ENCODE data around the gene LIX1L. TPM values are rescaled to one million over a fixed set of nuclear protein-coding genes. Genes with fewer than 3 reads are reported as not detected.
"Not testable (repeated sequence)": the region's sequence is repeated elsewhere in the genome, so short reads cannot be mapped to it uniquely, and the experiment has no call there.

Gene LIX1L
- total and polyA plus RNA-seq, 2 of the 13 experiments (the other 11 are each of a cell fraction or from before 2014, with no cell fraction given): 8.1 to 24.9 TPM

DNA sequence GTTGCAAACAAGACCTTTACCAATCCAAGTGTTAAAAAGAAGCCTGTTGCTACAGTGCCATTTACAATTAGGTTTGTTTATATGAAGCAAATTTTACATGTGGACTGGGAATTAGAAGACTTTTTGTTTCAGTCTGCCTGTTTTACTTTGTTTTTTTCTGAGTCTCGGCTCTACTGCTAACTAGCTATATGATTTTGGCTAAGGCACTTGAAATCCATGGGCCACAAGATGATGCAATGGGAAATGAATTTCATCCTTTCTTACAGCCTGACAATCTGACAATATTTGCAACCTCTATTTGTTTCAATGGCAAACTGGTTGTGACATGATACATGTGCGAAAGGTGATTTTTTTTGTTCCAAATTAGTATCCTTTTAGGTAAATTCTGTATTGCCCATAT lies 35.6 kb downstream of the LIX1L start:
- Histone ChIP-seq H2AFZ (ENCODE audit: low read length) (no peak overlapping the region), H3K4me1 (ENCODE audit: insufficient read depth, low read length) (peaks cover 21% of the 10 kb centered on the region), H3K27me3 (ENCODE audit: control insufficient read depth in 1 of 2, insufficient read depth in 2 of 2, low read length in 2 of 2) (no peaks in the 10 kb centered on the region; a peak in 1 of 5 replicates), H3K4me2 (ENCODE audit: low read depth, low read length) (no peak overlapping the region), H4K20me1 (ENCODE audit: insufficient read depth, low read length) (no peaks in the 10 kb centered on the region), H3K27ac (ENCODE audit: extremely low read length, insufficient read depth, low read length) (no peak overlapping the region), H3K9ac (ENCODE audit: insufficient read depth, low read depth, low read length) (no peak overlapping the region), H3K4me3 (replicated peaks in 1 of 3; ENCODE audit: insufficient read depth in 1 of 3, low read depth in 2 of 3, low read length in 3 of 3) (no peak overlapping the region), H3K36me3 (replicated peaks in 1 of 2; ENCODE audit: control insufficient read depth in 1 of 2, insufficient read depth in 2 of 2, low read length in 2 of 2) (no peaks in the 10 kb centered on the region; a peak in 4 of 5 replicates), H3K79me2 (ENCODE audit: insufficient read depth, low read length) (peaks cover 22% of the 10 kb centered on the region), H3K9me3 (ENCODE audit: low read length) (no peaks in the 10 kb centered on the region)
- ChIA-PET CTCF (ENCODE audit: low intra/inter-chr PET ratio, low total read pairs) (no interaction called here), POLR2A (no interaction called here)
- FAIRE-seq (no peak), ATAC-seq (no peak), DNase-seq (ENCODE audit: low spot score) (no peak)
- intact Hi-C loops (cut with micrococcal nuclease; ENCODE audit: unreplicated experiment) (no loop called here), in situ Hi-C loops (cut with HindIII; ENCODE audit: extremely low pct_ligation_motif_present, low pct_unique_long_range_greater_than_20kb) (no loop called here)
- WGBS (ENCODE audit: low lambda C conversion rate): 98% methylated on average over 2 of the region's 2 CpGs
- TF ChIP-seq HNRNPK (IDR thresholded peaks at IDR 0.05; ENCODE audit: low read depth, low read length, poor library complexity, severe bottlenecking) (peak; percentile 62), CEBPG (CRISPR knock-in tag; IDR thresholded peaks at IDR 0.05) (0 out of 2 replicates have a peak, but pooled peaks have one; percentile 10), ZNF619 (CRISPR knock-in tag; IDR thresholded peaks at IDR 0.05) (no peak)
- no TSS peak for BruUV-seq (replicated peaks)

GRCh38 chr1:145920297-145920696 lies 37.5 kb downstream of the LIX1L start:
- DNase-seq (ENCODE audit: low spot score); BruUV-seq (replicated peaks); H3K27ac ChIP-seq (ENCODE audit: extremely low read length, insufficient read depth, low read length); H3K4me2 ChIP-seq (ENCODE audit: low read depth, low read length); H3K36me3 ChIP-seq (replicated peaks in 1 of 2; ENCODE audit: control insufficient read depth in 1 of 2, insufficient read depth in 2 of 2, low read length in 2 of 2); CTCF ChIA-PET (ENCODE audit: low intra/inter-chr PET ratio, low total read pairs); ATAC-seq; H3K79me2 ChIP-seq (ENCODE audit: insufficient read depth, low read length); in situ Hi-C loops (cut with HindIII; ENCODE audit: extremely low pct_ligation_motif_present, low pct_unique_long_range_greater_than_20kb); H3K27me3 ChIP-seq (ENCODE audit: control insufficient read depth in 1 of 2, insufficient read depth in 2 of 2, low read length in 2 of 2); H3K4me3 ChIP-seq (replicated peaks in 1 of 3; ENCODE audit: insufficient read depth in 1 of 3, low read depth in 2 of 3, low read length in 3 of 3); H3K9ac ChIP-seq (ENCODE audit: insufficient read depth, low read depth, low read length); H4K20me1 ChIP-seq (ENCODE audit: insufficient read depth, low read length); H3K9me3 ChIP-seq (ENCODE audit: low read length); intact Hi-C loops (cut with micrococcal nuclease; ENCODE audit: unreplicated experiment); H2AFZ ChIP-seq (ENCODE audit: low read length); FAIRE-seq: not testable (repeated sequence)
- POLR2A ChIA-PET: interaction anchor here (3.4 kb wide), 1 partner anchor 61 kb away, joined by 25 read pairs; the partner anchor contains the start of gene PIAS3
- H3K4me1 ChIP-seq (ENCODE audit: insufficient read depth, low read length): peaks cover 18% of the 10 kb centered on the region
- 88% methylated on average over 4 of the region's 4 CpGs for WGBS (ENCODE audit: low lambda C conversion rate)

All from HepG2 (cell line).